ENCODE results near the gene SSR4.

Gene SSR4

DNA sequence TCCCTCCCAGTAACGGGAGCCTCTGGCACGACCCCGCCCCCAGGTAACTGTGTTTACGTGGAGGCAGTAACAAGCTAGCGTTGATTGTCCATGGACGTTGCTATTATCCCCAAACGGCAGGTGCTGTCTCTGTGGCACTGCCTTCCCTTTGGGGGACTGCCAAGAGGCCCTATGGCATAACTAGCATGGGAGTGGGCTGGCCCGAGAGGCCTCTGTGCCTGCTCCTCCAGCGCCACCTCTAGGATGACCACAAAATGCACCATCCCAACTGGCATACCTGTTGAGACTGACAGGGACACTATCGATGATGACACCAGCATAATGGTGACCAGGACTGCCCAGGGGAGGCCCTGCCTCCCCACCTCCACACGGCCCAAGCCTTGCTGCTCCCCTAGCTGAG lies 12.2 kb upstream of the SSR4 start:
- peak; percentile 69 for DNase-seq

DNA sequence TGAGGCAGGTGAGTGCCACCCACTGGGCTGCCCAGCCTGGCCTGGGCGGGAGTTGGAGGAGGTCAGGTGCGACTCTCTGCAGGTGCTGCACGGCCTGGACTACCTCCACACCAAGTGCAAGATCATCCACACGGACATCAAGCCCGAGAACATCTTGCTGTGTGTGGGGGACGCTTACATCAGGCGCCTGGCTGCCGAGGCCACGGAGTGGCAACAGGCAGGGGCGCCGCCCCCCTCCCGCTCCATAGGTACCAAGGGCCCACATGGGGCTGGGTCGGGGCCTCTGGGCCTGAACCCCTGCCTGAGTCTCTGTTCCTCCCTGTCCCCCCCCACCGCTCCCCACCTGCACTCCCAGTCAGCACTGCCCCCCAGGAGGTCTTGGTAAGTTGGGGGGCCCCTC lies 11.6 kb upstream of the SSR4 start:
- no peak for DNase-seq

DNA sequence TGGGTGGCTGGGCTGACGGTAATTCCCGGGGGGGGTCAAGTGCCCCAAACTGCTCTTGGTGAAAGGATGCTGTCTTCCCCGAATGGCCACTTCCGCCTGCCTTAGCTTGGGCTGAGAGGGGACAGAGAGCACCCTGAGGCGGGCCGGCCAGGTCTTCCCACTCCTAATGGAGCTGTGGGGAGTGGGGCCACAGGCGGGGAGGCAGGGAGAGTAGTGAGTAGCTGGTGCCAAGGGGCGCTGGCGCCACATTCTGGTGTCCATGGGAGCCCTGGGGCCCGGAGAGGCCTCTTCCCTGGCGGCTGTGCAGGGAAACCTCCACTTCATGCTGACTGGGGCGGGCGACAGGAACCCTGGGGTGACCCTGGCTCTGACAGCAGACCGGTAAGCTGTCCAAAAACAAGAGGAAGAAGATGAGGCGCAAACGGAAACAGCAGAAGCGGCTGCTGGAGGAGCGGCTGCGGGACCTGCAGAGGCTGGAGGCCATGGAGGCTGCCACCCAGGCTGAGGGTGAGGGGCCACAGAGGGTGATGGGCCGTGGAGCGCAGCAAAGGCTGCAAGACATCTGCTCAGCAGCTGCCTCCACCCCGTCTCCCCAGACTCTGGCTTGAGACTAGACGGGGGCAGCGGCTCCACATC lies 11.0 kb upstream of the SSR4 start:
- no peak for DNase-seq

GRCh38 chrX:153784325-153784967 lies 10.0 kb upstream of the SSR4 start:
- DNase-seq, result no peak

DNA sequence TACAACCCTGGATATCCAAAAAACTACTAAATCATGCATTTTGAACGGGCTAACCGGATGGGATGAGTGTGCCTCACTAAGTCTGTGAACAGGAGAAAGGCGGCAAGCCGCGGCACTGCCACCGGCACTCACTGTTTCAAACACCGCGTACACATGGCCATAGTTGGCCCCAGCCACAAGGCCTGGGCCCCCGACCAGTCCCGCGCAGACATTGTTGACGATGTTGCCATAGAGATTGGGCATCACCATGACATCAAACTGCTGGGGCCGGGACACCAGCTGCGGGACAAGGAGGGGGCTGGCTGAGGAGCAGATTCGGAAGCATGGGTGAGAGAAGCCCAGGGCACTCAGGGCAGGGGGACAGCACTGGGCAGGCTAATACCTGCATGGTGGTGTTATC lies 7.8 kb upstream of the SSR4 start:
- no peak for DNase-seq

- DNase-seq, result no peak
These were observed 4.8 kb upstream of the SSR4 start for GRCh38 chrX:153789654-153790053.

- DNase-seq, result no peak
These were observed 3.2 kb upstream of the SSR4 start for GRCh38 chrX:153791104-153791852.

DNA sequence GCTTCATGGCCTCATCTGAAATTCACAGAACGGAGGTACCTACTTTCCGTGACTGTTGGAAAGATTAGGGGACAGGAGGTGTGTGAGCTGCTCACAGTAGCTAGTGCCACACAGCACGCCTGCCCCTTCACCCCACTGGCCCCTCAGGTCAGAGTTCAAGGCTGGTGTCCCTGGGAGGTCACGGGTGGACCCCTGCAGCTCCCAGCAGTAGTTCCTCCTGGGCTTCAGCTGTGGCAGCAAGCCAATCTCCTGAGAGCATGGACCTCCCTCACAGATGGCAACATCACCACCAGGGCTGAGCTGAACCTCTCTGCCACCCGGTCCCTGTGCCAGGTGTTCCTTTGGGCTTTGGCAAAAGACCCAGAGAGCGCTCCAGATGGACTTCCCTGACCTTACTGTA lies 2.1 kb upstream of the SSR4 start:
- no peak for DNase-seq

DNA sequence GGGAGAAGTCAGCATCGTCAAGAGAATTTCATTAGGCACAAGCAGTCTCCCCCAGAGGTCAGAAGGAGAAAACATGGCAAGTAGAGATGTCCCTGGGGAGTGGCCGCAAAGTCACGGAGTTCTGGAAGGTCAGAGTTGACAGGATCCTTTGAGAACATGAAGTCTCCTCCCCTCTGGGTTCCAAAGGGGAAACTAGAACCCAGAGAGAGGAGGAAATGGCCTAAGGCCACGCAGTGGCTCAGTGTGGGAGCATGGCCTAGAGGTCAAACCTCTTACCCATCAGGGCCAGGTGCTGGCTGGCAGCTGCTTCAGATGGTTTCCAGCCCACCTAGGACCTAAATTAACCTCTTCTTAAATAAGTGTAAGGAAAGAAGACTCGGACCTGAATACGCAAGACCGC lies 1.2 kb upstream of the SSR4 start:
- DNase-seq, result no peak

GRCh38 chrX:153794897-153795816 lies 689 bp downstream of the SSR4 start:
- no peak for DNase-seq

GRCh38 chrX:153797415-153798015 lies 3.0 kb downstream of the SSR4 start:
- no peak for DNase-seq

DNA sequence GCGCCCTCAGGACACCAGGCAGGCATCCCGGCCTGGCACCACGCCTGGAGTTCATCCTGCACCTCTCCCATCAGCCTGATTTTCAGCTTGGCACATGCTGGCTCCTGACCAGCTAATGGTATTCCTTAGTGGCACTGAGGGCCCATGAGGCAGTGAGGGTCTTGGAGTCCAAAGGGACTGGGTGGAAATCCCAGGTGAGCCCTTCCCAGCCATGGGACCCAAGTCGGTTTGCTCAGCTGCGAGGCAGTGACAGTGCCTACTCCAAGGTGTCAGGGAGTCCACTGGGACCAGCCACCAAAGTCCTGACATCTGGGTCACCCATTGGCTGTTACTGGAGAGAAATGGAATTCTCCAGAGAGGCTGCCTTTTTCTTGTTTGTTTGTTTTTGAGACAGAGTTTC lies 4.9 kb downstream of the SSR4 start:
- DNase-seq, result no peak

DNA sequence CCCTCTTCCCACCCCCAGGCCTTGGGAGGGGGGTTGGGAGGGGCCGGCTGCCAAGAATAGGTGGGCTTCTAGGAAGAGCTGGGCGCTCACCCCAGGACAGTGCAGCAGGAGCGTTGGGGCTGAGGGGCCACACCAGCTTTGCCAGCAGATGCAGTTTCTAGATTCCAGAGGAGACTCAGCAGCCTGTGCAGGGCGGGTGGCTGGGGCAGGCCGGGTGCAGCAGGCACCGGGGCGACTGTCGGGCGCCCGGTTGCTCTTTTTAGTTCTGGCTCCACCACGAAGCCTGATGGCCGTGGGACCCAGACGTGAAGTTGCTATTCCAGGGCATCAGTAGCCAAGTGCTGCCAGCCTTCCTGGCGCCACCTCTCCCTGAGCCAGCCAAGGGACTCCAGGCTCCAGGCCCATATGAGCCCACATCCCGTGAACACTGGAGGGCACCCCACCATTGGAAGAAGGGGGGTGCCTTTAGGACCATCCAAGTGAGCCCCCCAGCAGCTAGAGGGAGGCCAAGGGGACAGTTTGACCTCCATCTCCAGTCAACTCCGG lies 5.8 kb downstream of the SSR4 start:
- no peak for DNase-seq

DNA sequence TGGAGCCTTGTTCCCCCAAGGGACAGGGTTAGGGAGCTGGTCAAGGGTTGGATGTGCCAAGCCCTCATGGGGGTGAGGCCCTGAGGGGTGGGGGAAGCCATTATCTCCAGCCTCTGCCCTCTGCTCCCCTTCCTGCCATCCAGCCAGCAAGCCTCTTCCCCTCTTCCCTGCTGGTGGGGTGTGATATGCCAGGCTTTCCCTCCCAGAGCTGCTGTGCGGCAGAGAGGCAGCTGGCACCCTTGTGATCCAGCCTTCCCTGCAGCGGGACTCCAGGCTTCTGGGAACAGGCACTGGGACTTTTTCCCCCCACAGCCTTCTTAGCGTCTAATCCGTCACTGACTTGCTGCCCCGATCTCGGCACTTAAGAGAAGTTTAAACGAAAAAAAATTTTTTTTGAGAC lies 6.3 kb downstream of the SSR4 start:
- no peak for DNase-seq

DNA sequence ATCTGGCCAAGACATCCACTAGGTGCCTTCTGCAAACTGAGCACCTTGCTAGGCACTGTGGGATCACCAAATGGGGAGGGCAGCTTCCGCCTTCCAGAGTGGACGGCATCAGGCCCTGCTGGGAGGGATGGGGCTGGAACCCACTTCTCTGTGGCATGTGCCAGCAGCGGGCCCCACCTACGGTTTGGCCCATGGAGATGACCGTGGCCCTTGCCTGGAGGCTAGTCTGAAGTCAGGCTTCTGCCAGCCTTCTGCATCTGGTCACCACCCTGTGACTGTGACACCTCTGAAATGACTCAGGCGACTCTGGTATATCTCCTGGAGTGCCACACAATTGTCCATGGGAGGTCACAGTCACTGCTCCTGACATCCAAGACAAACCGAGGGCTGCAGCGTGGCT lies 7.2 kb downstream of the SSR4 start:
- DNase-seq, result no peak

DNA sequence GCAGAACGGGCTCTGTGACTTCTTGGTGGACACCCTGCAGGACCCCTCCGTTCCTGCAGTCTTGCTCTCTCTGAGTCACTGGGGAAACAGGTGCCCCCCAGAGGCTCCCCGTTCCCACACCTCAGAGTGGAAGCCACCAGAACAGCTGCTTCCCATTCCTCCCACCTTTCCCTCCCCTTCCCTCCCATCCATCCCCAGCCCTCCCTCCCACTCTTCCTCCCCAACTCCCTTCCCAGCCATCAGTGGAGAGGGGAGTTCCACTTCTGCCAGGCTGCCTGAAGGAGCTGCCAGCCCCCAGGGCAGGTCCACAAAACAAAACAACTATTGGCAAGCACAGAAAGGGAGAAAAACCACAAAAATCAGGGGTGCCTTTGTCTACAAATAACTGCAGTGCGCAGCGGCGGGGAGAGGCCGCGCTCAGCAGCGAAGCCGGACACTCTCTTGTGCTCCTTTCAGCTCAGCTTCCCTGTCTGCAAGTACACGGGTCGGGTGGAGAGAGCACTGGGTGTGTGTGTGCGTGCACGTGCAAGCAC lies 8.1 kb downstream of the SSR4 start:
- no peak for DNase-seq

DNA sequence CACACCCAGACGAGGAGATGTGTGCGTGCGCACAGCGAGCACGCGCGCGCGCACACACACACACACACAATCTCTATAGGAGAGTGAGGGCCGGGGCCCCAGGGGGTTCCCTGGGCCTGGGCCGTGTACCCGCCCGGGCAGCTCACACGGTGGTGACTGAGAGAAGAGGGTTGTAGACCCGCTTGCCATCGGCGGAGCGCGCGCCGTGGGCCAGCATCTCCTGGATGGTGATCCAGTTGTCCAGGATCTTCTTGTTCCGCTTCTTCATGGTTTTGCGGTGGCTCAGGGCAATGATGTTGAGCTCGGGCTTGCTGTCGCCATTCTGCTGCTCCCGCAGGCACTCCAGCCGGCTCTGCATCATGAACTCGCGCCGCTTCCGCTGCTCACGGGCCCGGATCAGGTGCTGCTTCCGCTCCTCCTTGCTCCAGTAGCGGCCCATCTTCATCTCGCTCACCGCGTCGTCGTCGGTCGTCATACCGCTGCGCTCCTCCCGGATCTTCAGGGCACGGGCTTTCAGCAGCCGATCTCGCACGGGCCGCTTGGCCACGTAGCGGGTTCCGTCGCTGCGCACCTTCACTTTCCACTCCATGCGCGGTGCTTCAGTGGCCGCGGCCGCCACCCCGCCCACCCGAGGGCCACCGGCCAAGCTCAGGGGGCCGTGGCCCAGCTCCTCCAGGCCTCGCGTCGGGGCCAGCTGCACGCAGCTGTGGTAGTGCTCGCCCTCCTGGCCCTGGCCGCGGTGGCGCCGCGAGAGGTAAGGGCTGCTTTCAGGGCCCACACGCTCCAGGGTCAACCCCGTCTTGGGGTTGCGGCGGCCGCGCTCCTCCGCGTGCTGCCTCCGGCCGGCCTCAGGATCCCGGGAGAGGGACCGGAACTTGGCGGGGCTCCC lies 9.0 kb downstream of the SSR4 start:
- DNase-seq, result no peak

GRCh38 chrX:153804100-153804595 lies 9.7 kb downstream of the SSR4 start:
- DNase-seq, result no peak

DNA sequence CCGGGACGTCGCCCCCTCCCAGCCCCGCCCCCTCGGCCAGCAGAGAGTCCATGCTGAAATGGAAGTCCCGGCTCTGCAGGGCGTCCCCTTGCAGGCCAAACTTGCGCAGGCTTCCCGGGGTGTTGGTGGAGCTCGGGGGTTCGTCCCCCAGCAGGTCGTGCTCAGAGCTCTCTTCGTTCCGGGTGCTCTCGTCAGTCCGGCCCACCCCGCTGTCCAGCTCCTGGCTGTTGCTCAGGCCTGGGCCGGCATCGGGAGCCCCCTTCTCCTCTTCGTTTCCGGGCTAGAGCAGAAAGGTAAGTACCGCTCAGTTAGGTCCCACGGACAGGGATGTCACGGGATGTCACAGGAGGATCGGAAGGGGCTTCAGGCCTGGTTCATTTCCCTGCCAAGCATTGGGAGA lies 10.2 kb downstream of the SSR4 start:
- DNase-seq, result no peak

DNA sequence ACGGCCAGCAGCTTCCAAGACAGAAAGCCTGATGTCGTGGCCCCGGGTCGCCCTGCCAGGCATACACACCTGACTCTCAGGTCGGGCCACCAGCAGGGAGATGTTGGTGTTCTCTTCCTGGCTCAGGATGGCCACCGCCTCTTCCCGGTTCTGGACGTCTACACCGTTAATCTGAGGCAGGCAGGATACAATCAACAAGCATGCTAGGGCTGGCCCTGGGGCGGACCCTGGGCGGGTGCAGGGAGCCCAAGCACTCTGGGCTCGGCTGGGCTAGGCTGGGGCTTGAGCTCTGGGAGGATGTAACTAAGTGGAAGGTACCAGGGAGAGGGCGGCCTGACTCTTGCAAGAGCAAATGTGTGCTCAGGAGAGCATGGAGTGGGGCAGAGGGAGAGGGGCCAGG lies 11.0 kb downstream of the SSR4 start:
- no peak for DNase-seq

GRCh38 chrX:153806999-153807575 lies 12.6 kb downstream of the SSR4 start:
- DNase-seq, result no peak

Measured in NCI-H345 (cell line).